ENCODE results near the gene RORC.

RORC gene

GRCh38 chr1:151825751-151826660 lies 5.6 kb downstream of the RORC start:
- DNase-seq: peak in 1 of 2 experiments; percentile 15

GRCh38 chr1:151825204-151825603 lies 6.4 kb downstream of the RORC start:
- no peak for DNase-seq

- DNase-seq: no peak
Observed at GRCh38 chr1:151823175-151823574, 8.4 kb downstream of the RORC start.

- DNase-seq: no peak
Observed at GRCh38 chr1:151822404-151822803, 9.2 kb downstream of the RORC start.

GRCh38 chr1:151820940-151821339 lies 10.7 kb downstream of the RORC start:
- DNase-seq: peak in 1 of 2 experiments; percentile 38

GRCh38 chr1:151819976-151820623 lies 11.5 kb downstream of the RORC start:
- no peak for DNase-seq

GRCh38 chr1:151819227-151819835 lies 12.3 kb downstream of the RORC start:
- no peak for DNase-seq

- DNase-seq: no peak
Observed at GRCh38 chr1:151817353-151817730, 14.3 kb downstream of the RORC start.

GRCh38 chr1:151816548-151817352 lies 14.9 kb downstream of the RORC start:
- no peak for DNase-seq

- DNase-seq: no peak
Observed at GRCh38 chr1:151815716-151816327, 15.8 kb downstream of the RORC start.

- no peak for DNase-seq
Observed at GRCh38 chr1:151814971-151815545, 16.5 kb downstream of the RORC start.

- no peak for DNase-seq
Observed at GRCh38 chr1:151814426-151814825, 17.2 kb downstream of the RORC start.

- no peak for DNase-seq
Observed at GRCh38 chr1:151813271-151813977, 18.2 kb downstream of the RORC start.

- DNase-seq: peak in 1 of 2 experiments; percentile 48
Observed at GRCh38 chr1:151811181-151811580, 20.4 kb downstream of the RORC start.

GRCh38 chr1:151809985-151810556 lies 21.5 kb downstream of the RORC start:
- DNase-seq: no peak

- DNase-seq: no peak
Observed at GRCh38 chr1:151809290-151809984, 22.2 kb downstream of the RORC start.

GRCh38 chr1:151807766-151808165 lies 23.8 kb downstream of the RORC start:
- no peak for DNase-seq

GRCh38 chr1:151807131-151807530 lies 24.5 kb downstream of the RORC start:
- peak in 1 of 2 experiments; percentile 32 for DNase-seq

- DNase-seq: no peak
Observed at GRCh38 chr1:151806170-151806569, 25.4 kb downstream of the RORC start.

GRCh38 chr1:151805066-151805820 lies 26.4 kb downstream of the RORC start, which contains the start of gene LINGO4:
Gene LINGO4 (minus strand): TSS chr1:151805419. CDS start chr1:151802704, 2,715 bp downstream.
- no peak for DNase-seq

All from NCI-H446 (cell line).